Panc1 (cell line): Measurements from ENCODE around the gene TGDS. TPM values are rescaled to one million over a fixed set of nuclear protein-coding genes. Genes with fewer than 3 reads are reported as not detected.

Experiments
- ATAC-seq: fragments of 200-7000 bp; cut with Tn5 transposase; 2 replicates; pipeline ENCODE4 v1.9.1; 2020; ENCODE audit warnings: mild to moderate bottlenecking, moderate library complexity
- BruUV-seq: library from RNA; stranded (reverse); fragments of 400-500 nt; replicated peaks from 2 replicates; lab custom pipeline; 2021; lab: Mats Ljungman, UMichigan
- CTCF ChIA-PET: fragments of 300-600 bp; sonication (Branson Sonifier 250); formaldehyde crosslinking; loops from one replicate; lab custom pipeline; 2022; ENCODE audit warnings: antibody characterized with exemption; lab: Charles Lee
- POLR2A ChIA-PET: fragments of 300-600 bp; sonication (Branson Sonifier 250); formaldehyde crosslinking; loops from one replicate; lab custom pipeline; 2022; ENCODE audit warnings: antibody characterized with exemption; lab: Charles Lee
- DNase-seq: peaks from one replicate; pipeline ENCODE4 v3.0.0-alpha.2; 2010; ENCODE audit warnings: low read depth, low spot score
- H3K27ac ChIP-seq: 2 replicates; pipeline ENCODE4 v1.5.1; 2011; ENCODE audit warnings: mild to moderate bottlenecking, low read length, inconsistent platforms
- H3K27me3 ChIP-seq: fragments of 200-500 bp; sonication (Bioruptor generic); 2 replicates; pipeline ENCODE4 v1.6.0; 2014; ENCODE audit warnings: low read length, inconsistent platforms; ENCODE audit not compliant: control insufficient read depth, insufficient read depth
- H3K36me3 ChIP-seq: fragments of 200-500 bp; sonication (Bioruptor generic); 2 replicates; pipeline ENCODE4 v1.5.1; 2014; ENCODE audit warnings: inconsistent platforms, mild to moderate bottlenecking, low read length, moderate library complexity; ENCODE audit not compliant: control insufficient read depth, insufficient read depth
- H3K4me1 ChIP-seq: 2 replicates; pipeline ENCODE4 v1.5.1; 2011; ENCODE audit warnings: inconsistent platforms, mild to moderate bottlenecking, low read length, moderate library complexity; ENCODE audit not compliant: control insufficient read depth, insufficient read depth
- H3K4me3 ChIP-seq, 2 experiments: 2 replicates each; pipeline ENCODE4 v1.5.1; 2011 to 2012; ENCODE audit warnings: low read depth in 2 of 2, low read length in 2 of 2, mild to moderate bottlenecking in 2 of 2, inconsistent platforms in 1 of 2, moderate library complexity in 1 of 2
- H3K9me3 ChIP-seq: fragments of 200-500 bp; sonication (Bioruptor generic); 2 replicates; pipeline ENCODE4 v1.5.1; 2014; ENCODE audit warnings: low read depth, mild to moderate bottlenecking, inconsistent platforms, low read length, moderate library complexity; ENCODE audit not compliant: control insufficient read depth, insufficient read depth
- CTCF ChIP-seq: fragments of 450-650 bp; IDR thresholded peaks from 2 replicates; pipeline ENCODE4 v1.5.1; 2017; ENCODE audit warnings: mild to moderate bottlenecking
- POLR2AphosphoS5 ChIP-seq: IDR thresholded peaks from 2 replicates; pipeline ENCODE4 v1.6.1; 2012; ENCODE audit warnings: mild to moderate bottlenecking, low read depth, low read length, moderate library complexity
- REST ChIP-seq, 2 experiments: IDR thresholded peaks; 2 replicates each; pipeline ENCODE4 v1.6.1; 2011 to 2012; ENCODE audit warnings: low read depth in 2 of 2, control low read depth in 1 of 2, low read length in 1 of 2, mild to moderate bottlenecking in 1 of 2, moderate library complexity in 1 of 2; ENCODE audit not compliant: insufficient read depth in 1 of 2
- SIN3A ChIP-seq: IDR thresholded peaks from 2 replicates; pipeline ENCODE4 v1.6.1; 2012; ENCODE audit warnings: low read depth, mild to moderate bottlenecking, low read length, moderate library complexity, borderline replicate concordance; ENCODE audit not compliant: insufficient read depth
- TCF7L2 ChIP-seq: IDR thresholded peaks from 2 replicates; pipeline ENCODE4 v1.6.1; 2011; ENCODE audit warnings: mild to moderate bottlenecking, low read depth, low read length, inconsistent platforms
- in situ Hi-C: cut with HindIII; loops from 2 replicates; pipeline ENCODE4 v1.10.0; 2016; ENCODE audit warnings: low sequenced_read_pairs, low pct_unique_long_range_greater_than_20kb
- intact Hi-C: fragments of 100-400 bp; cut with micrococcal nuclease; formaldehyde crosslinking; loops from one replicate; pipeline ENCODE4 v1.10.0; 2022; ENCODE audit not compliant: unreplicated experiment
- total RNA-seq: library from RNA; stranded (reverse); gene quantifications from one replicate; pipeline ENCODE4 v1.2.1, GENCODE V29; 2021; ENCODE audit not compliant: unreplicated experiment

Gene TGDS
- total RNA-seq, 1 experiment from 2014 or later, result 7.9 TPM

- Histone ChIP-seq H3K4me3 (no peak overlapping the region), H3K27me3 (no peaks in the 10 kb centered on the region), H3K9me3 (no peaks in the 10 kb centered on the region), H3K27ac (no peak overlapping the region), H3K36me3 (no peaks in the 10 kb centered on the region; the same call in none of the 2 replicates), H3K4me1 (peaks cover 14% of the 10 kb centered on the region)
- BruUV-seq, result no TSS peak
- no peak for TF ChIP-seq CTCF
- TF ChIP-seq REST (IDR thresholded peaks at IDR 0.05; ENCODE audit: insufficient read depth in 1 of 2, low read depth in 2 of 2, low read length in 1 of 2), result no peak
- TF ChIP-seq TCF7L2, result no peak
- TF ChIP-seq SIN3A, result no peak
- TF ChIP-seq POLR2AphosphoS5, result no peak
- intact Hi-C loops (no loop called here), in situ Hi-C loops (no loop called here)
- ATAC-seq, result no peak
- ChIA-PET CTCF (no interaction called here), POLR2A (no interaction called here)
- no peak for DNase-seq
Measured at GRCh38 chr13:94598281-94598680, 2.3 kb upstream of the TGDS start.

- DNase-seq, result no peak
- peaks cover 3% of the 10 kb centered on the region for H3K36me3 ChIP-seq
- CTCF ChIA-PET, result no interaction called here
- H3K27me3 ChIP-seq, result no peaks in the 10 kb centered on the region
- peak overlapping the region; percentile 84 for H3K27ac ChIP-seq
- H3K4me3 ChIP-seq, result peak overlapping the region; percentile 80 to 89
- in situ Hi-C loops, result no loop called here
- H3K9me3 ChIP-seq, result no peaks in the 10 kb centered on the region
- H3K4me1 ChIP-seq, result peaks cover 7% of the 10 kb centered on the region
- POLR2A ChIA-PET, result no interaction called here
- no TSS peak for BruUV-seq
- TF ChIP-seq CTCF (no peak), POLR2AphosphoS5 (no peak), SIN3A (no peak), TCF7L2 (no peak), REST (IDR thresholded peaks at IDR 0.05; ENCODE audit: insufficient read depth in 1 of 2, low read depth in 2 of 2, low read length in 1 of 2) (no peak)
- intact Hi-C loops, result no loop called here
- peak; percentile 58 for ATAC-seq
Measured at GRCh38 chr13:94596575-94596971, 621 bp upstream of the TGDS start.
